ENCODE results near the gene CDCP2. TPM values are rescaled to one million over a fixed set of nuclear protein-coding genes. Genes with fewer than 3 reads are reported as not detected.

Gene CDCP2
- total and polyA plus RNA-seq, 3 donors from 2014 or later, result 0.06 to 0.24 (median 0.20) TPM

- Histone ChIP-seq H3K36me3 (ENCODE audit: low read depth, missing control alignments) (no peaks in the 10 kb centered on the region), H3K4me3 (no peak overlapping the region), H3K9me3 (no peaks in the 10 kb centered on the region), H3K4me1 (peaks cover 5% of the 10 kb centered on the region), H3K27ac (no peak overlapping the region), H3K27me3 (no peaks in the 10 kb centered on the region)
- TF ChIP-seq POLR2A (IDR thresholded peaks at IDR 0.05), result no peak
- 80 to 84% methylated on average over 2 of the region's 2 CpGs for WGBS, 2 donors
- intact Hi-C loops (cut with DNase I; ENCODE audit: low total_unique reads), result no loop called here
- DNase-seq, result no peak
Measured at GRCh38 chr1:54132495-54132894, 20.3 kb downstream of the CDCP2 start.

GRCh38 chr1:54131419-54131818, 21.4 kb downstream of the CDCP2 start:
- no peak overlapping the region for H3K4me3 ChIP-seq
- TF ChIP-seq CTCF (IDR thresholded peaks at IDR 0.05) (no peak), POLR2A (IDR thresholded peaks at IDR 0.05) (no peak)
- no peaks in the 10 kb centered on the region for H3K36me3 ChIP-seq (ENCODE audit: low read depth, missing control alignments)
- DNase-seq, result no peak
- no peaks in the 10 kb centered on the region for H3K27me3 ChIP-seq
- H3K27ac ChIP-seq, result no peak overlapping the region
- peaks cover 5% of the 10 kb centered on the region for H3K4me1 ChIP-seq
- intact Hi-C loops (cut with DNase I; ENCODE audit: low total_unique reads), result no loop called here
- WGBS, 2 donors, result 85 to 95% methylated on average over 2 of the region's 2 CpGs
- H3K9me3 ChIP-seq, result no peaks in the 10 kb centered on the region

DNA sequence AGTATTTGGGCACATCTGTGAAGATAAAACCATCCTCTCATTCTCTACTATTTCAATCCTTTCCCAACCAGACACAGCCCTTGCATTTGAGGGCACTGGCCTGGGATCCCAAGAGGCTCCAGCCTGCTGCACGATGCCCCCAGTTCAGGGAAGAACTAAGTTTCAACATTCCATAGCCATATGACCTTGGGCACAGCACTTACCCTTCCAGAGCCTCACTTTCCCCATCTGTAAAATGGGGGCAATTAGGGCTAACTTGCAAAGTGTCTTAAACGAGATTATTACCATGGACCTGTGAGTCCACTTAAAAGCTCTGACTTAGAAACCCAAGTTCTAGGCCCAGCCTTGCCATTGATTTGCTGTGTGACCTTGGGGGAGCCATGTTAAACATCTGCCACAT, 22.9 kb downstream of the CDCP2 start:
- Histone ChIP-seq H3K36me3 (ENCODE audit: low read depth, missing control alignments) (no peaks in the 10 kb centered on the region), H3K4me1 (no peaks in the 10 kb centered on the region), H3K4me3 (no peak overlapping the region), H3K27ac (no peak overlapping the region), H3K9me3 (no peaks in the 10 kb centered on the region), H3K27me3 (no peaks in the 10 kb centered on the region)
- intact Hi-C loops (cut with DNase I; ENCODE audit: low total_unique reads), result loop anchor here (10.0 kb wide), 2 partner anchors 275 to 355 kb away; partner anchors contain the start of gene SSBP3
- TF ChIP-seq POLR2A (IDR thresholded peaks at IDR 0.05), result no peak
- no peak for TF ChIP-seq CTCF (IDR thresholded peaks at IDR 0.05)
- 82 to 100% methylated on average over 2 of the region's 2 CpGs for WGBS, 2 donors
- no peak for DNase-seq

- intact Hi-C loops (cut with DNase I; ENCODE audit: low total_unique reads), result loop anchor here (10.0 kb wide), 2 partner anchors 277 to 357 kb away; partner anchors contain the start of gene SSBP3
- WGBS, 2 donors, result 84 to 90% methylated on average over 7 of the region's 7 CpGs
- no peak overlapping the region for H3K27ac ChIP-seq
Measured at GRCh38 chr1:54127594-54128300, 25.1 kb downstream of the CDCP2 start.

More at GRCh38 chr1:54127594-54128300, 25.1 kb downstream of the CDCP2 start:
- Histone ChIP-seq H3K9me3 (no peaks in the 10 kb centered on the region), H3K4me1 (no peaks in the 10 kb centered on the region), H3K27me3 (no peaks in the 10 kb centered on the region), H3K36me3 (ENCODE audit: low read depth, missing control alignments) (no peaks in the 10 kb centered on the region), H3K4me3 (no peak overlapping the region)
- DNase-seq, result no peak
- no peak for TF ChIP-seq CTCF (IDR thresholded peaks at IDR 0.05)
- TF ChIP-seq POLR2A (IDR thresholded peaks at IDR 0.05), result no peak
